Hepatic stellate cell (primary cell): ENCODE data around the gene C3orf33.

Source experiments
- DNase-seq: peaks from one replicate; pipeline ENCODE4 v3.0.0; 2011; ENCODE audit warnings: low spot score

Gene C3orf33

DNA sequence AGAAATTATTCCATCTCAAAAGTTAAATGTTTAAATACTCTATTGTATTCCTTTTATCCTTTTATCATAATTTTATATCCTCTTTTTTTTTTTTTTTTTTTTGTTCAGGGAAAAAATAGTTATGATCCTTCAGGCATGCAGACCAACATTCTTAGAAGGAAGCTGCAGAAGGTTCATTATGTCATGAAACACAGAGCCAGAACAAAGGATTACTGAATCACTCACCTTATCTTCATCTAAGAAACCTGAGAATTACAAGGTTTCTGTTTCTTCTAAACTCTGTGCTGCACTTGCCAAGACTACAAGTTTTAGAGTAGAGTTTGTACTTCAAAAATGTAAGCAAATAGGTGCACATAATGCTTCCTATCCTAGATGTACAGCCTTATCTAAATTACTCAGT is 64.5 kb downstream of the C3orf33 start:
- DNase-seq: no peak

DNA sequence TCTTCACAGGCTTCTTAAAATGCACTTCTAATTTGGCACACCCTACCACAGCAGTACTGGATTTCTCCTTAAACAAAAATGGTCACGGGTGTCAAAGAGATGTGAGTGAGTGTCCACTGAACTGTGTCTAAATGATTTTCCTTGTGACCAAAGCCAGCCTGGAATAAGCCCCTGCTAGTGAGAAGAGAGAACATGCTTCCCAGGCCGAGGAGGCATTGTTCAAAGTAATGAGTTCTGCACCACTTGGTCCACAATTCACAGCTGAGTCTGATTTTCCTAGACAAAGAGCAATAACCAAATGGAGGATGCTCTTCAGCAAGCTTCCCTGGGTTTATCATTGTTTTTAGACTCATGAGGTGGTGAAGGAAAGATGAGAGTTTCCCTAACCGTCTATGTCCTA is 65.0 kb downstream of the C3orf33 start:
- no peak for DNase-seq

GRCh38 chr3:155739154-155739553 is 66.9 kb downstream of the C3orf33 start:
- DNase-seq: no peak

GRCh38 chr3:155738580-155739076 is 67.5 kb downstream of the C3orf33 start:
- no peak for DNase-seq

GRCh38 chr3:155737844-155738460 is 68.1 kb downstream of the C3orf33 start:
- no peak for DNase-seq

- no peak for DNase-seq
These were observed 69.7 kb downstream of the C3orf33 start for GRCh38 chr3:155736381-155736780.

DNA sequence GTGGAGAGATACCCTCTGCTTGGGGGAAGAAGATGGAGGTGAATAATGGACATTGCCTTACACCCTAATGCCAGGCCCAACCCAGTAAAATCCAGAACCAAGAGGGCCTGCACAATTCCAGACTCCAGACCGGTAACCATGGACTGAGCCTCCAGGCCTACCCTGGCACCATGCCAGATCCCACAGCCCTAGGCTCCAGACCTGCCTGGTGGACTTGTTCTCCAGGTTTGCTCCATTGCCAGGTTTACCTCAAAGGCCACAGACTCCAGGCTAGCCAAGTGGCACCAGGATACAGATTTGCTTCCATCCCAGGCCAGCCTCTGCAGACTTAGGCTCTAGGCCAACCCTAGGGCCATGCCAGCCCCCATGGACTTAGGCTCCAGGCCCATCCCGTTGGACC is 75.2 kb downstream of the C3orf33 start:
- no peak for DNase-seq

DNA sequence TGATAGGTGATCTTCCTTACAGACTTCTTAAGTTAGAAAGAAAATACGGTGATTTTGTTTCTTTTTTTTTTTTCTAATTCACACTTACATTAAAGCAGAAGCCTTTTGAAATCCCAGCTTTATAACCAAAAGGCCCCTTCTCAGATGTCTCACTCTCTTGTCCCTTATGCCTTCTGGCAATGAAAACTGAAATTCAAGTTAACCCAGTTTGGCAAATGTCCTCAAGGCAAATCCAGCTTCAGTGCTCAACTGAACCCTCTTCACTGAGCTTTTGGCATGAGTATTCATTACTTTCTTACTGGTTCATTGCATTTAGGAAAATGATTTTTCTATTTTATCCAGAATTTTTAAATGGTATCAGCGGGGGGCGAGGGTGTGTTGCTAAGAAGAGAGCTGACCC is 78.2 kb downstream of the C3orf33 start:
- no peak for DNase-seq

GRCh38 chr3:155714295-155714718 is 91.8 kb downstream of the C3orf33 start:
- DNase-seq: no peak
